HG03095 (cell line): Measurements from ENCODE around the gene TMEM125.

Source experiments
- ATAC-seq: cut with Tn5 transposase; IDR thresholded peaks from one replicate; pipeline ENCODE4 v1.9.1; 2021; ENCODE audit warnings: moderate library complexity; ENCODE audit not compliant: unreplicated experiment

TMEM125 gene

GRCh38 chr1:43288785-43289706 lies 19.3 kb downstream of the TMEM125 start:
- ATAC-seq = no peak

DNA sequence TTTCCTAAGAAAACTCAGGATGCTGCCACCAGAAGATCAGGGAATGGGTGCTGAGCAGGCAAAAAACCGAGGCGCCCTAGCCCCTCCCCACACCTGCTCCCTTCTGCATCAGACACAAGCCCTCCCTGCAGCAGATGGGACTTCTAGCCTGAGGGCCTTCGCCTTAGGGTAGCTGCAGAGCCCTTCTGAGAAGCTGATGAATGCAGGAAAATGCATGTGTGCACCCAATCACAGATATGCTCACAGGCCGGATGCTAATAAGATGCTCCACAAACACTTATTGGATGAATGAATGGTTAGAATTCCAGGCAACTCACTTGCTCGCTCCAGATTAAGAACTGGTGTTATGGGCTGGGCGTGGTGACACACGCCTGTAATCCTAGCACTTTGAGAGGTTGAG lies 22.4 kb downstream of the TMEM125 start:
- ATAC-seq = no peak

DNA sequence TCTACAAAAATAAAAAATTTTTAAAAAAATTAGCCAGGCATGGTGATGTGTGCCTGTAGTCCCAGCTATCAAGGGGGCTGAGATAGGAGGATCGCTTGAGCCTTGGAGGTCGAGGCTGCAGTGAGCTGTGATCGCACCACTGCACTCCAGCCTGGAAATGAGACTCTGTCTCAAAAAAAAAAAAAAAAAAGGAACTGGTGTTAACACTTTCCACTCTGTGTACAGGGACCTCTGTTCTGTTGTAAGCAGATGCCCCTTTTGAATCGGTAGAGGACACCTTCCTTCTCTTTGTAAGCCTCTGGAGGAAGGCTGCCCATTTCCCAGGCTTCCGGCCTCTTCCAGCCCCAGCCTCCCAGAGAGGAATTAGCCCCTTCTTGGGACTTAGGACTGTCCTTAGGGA lies 22.9 kb downstream of the TMEM125 start:
- ATAC-seq = no peak

DNA sequence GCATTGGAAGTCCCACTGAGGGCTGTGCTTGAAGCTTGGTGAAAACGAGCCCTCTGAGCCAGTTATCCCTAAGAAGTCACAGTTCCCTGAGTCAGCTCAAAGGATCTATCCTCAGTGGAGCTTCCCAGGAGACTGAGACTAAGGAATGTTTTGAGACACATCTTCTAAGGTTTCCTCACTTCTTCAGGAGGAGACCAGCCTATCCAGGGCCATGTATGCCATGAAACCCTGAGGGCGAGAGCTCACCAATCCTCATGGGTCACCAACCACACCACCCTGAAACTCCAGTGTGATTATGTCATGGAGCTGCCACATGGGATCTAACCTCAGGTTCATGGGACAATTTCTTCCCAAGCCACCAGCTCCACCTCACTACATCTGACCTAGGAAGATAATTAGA lies 23.4 kb downstream of the TMEM125 start:
- no peak for ATAC-seq

DNA sequence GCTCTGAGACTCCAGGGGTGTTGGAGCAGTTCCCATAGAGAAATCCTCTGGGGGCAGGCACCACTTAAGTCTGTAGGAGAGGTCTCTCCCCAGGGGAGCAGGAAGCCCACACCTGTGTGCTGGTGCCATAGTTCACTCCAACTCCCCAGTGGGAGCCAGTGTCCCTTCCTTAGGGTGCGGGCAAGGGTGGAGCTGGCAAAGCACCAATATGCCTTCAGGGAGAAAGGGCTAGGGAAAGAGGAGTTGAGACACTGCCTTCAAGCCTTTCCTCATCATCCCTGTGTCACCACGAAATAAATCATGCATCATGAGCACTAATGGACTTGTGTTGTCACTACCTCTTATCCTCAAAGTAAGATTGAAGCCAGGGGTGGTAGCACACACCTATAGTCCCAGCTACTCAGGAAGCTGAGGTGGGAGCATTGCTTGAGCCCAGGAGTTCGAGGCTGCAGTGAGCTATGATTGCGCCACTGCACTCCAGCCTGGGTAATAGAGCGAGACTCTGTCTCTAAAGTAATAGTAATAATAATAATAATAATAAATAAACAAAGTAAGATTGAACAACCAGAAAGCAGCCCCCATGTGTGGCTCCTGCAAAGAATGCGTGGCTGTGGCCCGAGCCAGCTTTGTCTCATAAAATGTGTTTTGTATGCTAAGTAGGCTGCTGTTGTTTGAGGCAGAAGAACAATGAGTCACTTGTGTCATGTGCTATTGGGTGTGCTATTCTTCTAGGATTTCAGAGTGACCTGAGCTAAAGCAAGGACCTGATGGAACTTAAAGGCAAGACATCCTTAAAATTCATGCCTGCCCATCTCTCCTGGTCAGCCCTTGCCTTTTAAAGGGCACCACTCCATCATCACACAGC lies 24.3 kb downstream of the TMEM125 start:
- ATAC-seq = no peak

DNA sequence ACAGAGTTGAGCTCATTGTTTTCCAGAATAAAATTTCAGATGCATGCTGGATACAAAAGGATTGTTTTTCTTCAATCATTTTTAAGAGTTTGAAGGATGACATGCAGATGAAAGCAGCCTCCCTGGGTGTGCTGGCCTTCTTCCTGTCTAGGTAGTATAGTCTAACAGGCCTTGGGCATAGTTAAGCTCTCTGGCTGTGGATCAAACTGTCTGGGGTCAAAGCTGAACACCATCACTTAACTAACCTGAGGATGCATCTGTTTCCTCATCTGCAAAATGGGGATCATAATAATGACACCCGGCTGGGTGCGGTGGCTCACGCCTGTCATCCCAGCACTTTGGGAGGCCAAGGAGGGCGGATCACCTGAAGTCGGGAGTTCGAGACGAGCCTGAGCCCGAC lies 25.0 kb downstream of the TMEM125 start:
- ATAC-seq = no peak

DNA sequence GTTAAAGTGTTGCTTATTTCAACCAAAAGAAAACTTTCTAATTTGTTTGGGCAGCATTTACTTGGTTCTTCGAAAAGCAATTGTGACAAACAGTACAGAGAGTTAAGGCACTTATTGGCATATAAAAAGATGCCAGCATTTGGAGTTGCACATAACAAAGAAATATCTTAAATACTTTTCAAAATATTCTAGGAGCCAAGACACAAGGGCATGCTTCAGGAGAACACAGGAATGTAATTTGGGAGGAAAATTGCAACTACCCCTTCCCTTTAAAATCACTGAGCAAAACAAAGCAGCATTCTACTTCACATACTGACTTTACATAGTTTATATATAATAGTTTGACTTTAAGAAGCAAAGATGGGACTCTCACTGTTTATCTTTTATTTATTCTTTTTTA lies 26.4 kb downstream of the TMEM125 start:
- no peak for ATAC-seq

- ATAC-seq = no peak
Measured at GRCh38 chr1:43298055-43298454, 28.3 kb downstream of the TMEM125 start.

GRCh38 chr1:43299101-43299500 lies 29.3 kb downstream of the TMEM125 start:
- no peak for ATAC-seq

DNA sequence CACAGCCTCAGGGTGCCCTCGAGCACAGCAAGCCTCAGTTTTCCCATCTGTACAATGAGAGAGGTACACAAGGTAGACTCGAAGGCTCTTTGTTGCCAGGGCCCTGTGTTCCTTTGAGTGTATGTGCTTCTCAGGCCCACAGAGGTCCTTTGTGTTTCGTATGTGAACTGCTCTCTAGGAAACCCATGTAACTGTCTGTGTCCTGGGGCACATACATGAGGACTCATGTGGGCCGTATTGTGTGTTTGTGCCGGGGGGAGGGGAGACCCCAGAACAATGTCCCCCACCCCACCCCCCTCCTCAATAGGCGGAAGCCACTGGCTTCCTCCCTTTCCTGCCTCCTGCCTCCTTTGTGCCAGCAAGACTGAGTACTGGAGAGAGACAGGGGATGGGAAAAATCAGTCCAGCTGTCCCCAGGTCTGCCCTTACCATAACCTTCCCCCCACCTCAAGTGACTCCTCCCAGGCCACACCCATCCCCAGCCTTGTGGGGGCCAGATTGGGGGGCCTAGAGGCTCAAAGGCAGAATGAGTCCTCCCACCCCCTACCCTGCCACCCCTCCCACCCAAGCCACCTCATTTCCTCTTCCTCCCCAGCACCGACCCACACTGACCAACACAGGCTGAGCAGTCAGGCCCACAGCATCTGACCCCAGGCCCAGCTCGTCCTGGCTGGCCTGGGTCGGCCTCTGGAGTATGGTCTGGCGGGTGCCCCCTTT lies 30.8 kb downstream of the TMEM125 start, which contains the start of gene TIE1:
Gene TIE1, plus strand, starts transcription at position 605 of the 717 bp plus-strand sequence. Its CDS starts 90 bp downstream, at position 695.
- no peak for ATAC-seq

DNA sequence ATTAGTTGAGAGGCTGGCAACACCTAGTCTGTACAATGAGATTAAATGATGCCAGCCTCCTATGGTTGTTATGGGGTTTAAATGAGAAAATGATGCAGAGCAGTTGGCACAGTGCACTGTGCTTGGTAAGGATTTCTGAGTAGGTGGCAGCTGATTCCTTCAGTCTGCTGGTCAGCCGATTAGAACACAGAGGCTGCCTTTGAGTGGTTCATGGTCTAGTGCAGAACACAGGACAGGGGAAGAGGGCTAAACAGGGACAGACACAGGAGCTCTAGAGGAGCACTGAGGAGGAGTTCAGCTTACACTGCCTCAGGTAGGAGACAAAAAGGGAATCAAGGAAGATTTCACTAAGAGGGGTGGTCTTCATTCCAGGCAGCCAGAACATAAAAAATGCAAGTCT lies 32.4 kb downstream of the TMEM125 start:
- no peak for ATAC-seq

DNA sequence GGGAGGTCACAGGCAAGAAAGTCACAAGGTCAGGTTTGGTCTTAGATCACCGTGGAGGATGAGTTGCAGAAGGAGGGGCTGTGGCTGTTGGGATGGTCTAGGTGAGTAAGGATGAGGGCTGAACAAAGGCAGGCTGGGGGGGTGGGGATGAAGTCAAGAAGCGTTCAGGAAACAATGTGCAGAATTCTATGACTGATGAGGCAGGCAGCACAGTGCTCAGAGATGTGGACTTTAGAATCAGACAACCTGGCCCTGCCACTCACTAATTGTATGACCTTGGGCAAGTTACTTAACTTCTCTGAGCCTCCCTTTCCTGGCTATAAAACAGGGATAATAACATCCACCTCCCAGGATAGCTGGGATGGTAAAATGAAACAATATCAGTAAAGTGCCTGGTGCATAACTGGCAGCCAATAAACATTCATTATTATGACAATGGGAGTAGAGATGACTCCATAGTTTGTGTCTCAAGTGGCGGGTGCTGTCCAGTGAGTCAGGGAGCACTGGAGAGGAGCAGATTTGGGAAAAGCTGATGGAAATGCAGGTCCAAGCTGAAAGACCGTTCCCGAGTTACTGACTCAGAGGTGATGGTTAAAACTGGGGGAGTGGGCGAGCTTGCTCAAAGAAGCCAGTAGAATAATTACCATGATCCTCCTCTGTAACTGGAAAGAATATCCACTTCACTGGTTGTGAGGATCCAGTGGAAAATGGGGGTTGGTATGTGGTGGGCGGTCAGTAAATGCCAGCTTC lies 33.1 kb downstream of the TMEM125 start:
- no peak for ATAC-seq

DNA sequence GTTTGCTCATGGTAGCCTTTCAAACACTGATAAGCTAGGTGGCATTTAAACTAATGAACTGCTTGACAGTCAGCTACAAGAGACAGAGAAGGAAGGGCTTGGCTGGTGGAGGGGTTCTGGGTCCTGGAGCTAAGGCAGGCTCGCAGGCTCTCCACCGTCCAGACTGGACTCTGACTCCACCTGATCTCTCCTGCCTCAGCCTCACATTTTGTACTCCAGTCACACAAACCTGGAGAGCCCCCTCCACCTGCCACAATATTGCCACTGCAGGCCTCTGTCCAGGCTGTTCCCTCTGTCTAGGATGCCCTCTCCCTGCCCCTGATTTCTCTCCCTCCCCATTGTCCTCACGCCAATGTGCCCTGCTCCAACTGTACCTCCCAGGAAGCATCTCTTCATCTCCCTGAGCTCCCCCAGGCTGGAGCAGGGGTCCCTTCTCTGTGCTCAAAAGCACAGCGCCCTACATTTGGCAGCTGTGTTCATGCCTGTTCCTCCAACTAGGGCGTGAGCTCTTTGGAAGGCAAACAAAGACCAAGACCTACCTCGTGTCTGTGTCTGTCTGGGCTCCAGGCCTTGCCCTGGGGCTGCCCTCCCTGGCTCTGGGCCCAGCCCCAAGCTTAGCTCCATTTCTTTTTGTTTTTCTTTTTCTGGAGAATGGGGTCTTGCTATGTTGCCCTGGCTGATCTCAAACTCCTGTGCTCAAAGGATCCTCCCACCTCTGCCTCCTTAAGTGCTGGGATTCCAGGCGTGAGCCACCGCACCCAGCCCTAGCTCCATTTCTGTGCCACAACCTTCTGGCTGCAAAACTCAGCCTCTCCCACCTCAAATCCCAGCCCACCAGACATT lies 33.9 kb downstream of the TMEM125 start:
- no peak for ATAC-seq

GRCh38 chr1:43304314-43304681 lies 34.5 kb downstream of the TMEM125 start:
- no peak for ATAC-seq

- no peak for ATAC-seq
Measured at GRCh38 chr1:43304771-43305300, 35.1 kb downstream of the TMEM125 start.

GRCh38 chr1:43305461-43305860 lies 35.7 kb downstream of the TMEM125 start:
- ATAC-seq = no peak

GRCh38 chr1:43305926-43306687 lies 36.3 kb downstream of the TMEM125 start:
- ATAC-seq = no peak

GRCh38 chr1:43306688-43307457 lies 37.1 kb downstream of the TMEM125 start:
- no peak for ATAC-seq
